ENCODE results near the gene EN1. TPM values are rescaled to one million over a fixed set of nuclear protein-coding genes. Genes with fewer than 3 reads are reported as not detected.

EN1 gene
- total and polyA plus RNA-seq, 8 donors = not detected

DNA sequence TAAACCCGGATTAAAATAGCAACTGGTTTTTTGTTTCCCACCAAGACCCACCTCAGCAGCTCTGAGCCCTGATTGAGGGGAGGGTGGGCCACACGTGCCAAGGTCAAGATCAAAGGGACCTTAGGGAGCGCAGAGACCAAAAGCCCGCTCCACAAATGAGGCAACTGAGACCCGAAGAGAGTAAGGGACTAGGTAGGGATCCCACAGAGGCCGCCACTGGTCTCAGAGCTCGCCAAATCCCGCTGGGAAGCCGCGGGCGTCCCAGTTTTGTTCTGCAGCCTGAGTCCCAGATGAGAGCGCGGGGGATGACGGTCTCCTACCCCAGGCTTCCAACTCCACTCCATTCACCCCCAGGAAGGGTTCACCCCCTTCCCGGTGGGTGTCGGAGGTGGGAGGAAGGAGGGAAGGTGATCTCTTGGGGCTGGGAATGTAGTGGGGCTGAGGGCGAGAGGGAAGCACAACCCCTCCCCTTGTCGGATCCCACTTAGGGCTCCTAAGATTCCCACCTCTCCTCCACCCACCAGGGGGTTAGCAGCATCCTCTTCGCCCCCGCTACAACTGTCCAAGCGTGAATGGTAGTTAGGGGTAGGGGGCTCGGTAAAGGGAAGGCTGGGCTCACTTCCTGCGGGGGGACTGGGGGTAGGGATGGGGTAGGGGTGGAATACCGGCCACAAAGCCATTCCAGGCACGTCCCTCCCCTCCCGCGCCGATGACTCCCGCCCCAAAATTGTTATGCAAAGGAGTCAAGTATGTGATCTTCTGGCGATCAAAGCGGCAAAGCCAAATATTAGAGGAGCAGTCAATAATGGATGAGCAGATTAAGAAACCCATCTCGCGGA lies 7.3 kb upstream of the EN1 start:
- H3K4me3 ChIP-seq = no peak overlapping the region
- intact Hi-C loops (cut with DNase I) = loop anchor here in 2 of 3 donors (5.0 to 10.0 kb wide), 6 partner anchors 360 to 810 kb away; no protein-coding TSS in a partner anchor
- no peak for TF ChIP-seq CTCF (IDR thresholded peaks at IDR 0.05)
- H3K27ac ChIP-seq = no peak overlapping the region
- DNase-seq = peak in 2 of 6 donors; percentile 42 to 55
- H3K9me3 ChIP-seq = no peaks in the 10 kb centered on the region
- 10 to 12% methylated on average over 33 of the region's 33 CpGs for WGBS, 2 donors
- FAIRE-seq = no peak
- peaks cover 3 to 73% (median 13%) of the 10 kb centered on the region in 4 donors for H3K27me3 ChIP-seq
- ATAC-seq = no peak
- H3K36me3 ChIP-seq = no peaks in the 10 kb centered on the region
- H3K4me1 ChIP-seq = peaks cover 0 to 6% (median 0%) of the 10 kb centered on the region in 3 donors

DNA sequence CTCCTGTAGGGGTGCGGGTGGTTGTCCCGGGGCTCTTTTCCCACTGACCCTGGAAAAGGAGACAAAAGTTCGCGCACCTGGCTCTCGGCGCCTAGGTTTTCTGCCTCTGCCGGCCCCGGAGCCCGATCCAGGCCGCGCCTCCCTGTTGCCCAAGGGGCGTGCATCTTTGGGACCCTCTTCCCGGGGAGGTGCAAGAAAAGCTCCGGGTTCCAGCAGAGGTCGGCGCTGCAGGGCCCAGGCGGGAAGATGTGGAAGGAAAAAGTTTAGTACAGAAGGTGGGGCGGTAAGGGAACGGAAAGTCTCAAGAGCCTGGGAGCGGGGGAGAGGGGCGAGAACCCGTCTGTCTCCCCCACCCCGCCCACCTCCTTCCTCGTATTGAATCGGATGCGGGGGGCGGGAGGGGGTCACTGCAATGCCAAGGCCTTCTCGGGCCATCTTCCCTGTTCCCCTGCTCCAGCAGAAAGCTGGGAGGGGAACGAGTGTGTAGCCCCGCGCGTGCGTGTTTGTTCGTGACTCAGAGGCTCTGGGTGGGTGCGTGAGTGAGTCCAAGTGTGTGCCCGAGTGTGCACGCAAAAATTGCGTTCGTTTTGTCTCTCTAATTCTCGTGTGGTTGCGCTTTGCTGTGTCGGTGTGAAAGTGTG lies 6.3 kb upstream of the EN1 start:
- Histone ChIP-seq H3K27ac (no peak overlapping the region), H3K4me3 (no peak overlapping the region), H3K36me3 (no peaks in the 10 kb centered on the region), H3K4me1 (peaks cover 0 to 6% (median 0%) of the 10 kb centered on the region in 3 donors), H3K27me3 (peaks cover 2 to 75% (median 13%) of the 10 kb centered on the region in 4 donors), H3K9me3 (no peaks in the 10 kb centered on the region)
- DNase-seq = peak in 1 of 6 donors; percentile 37
- WGBS, 2 donors = 7 to 11% methylated on average over 42 of the region's 42 CpGs
- intact Hi-C loops (cut with DNase I) = loop anchor here in 2 of 3 donors (10.0 kb wide), 4 partner anchors 359 to 809 kb away; no protein-coding TSS in a partner anchor
- no peak for TF ChIP-seq CTCF (IDR thresholded peaks at IDR 0.05)
- no peak for FAIRE-seq
- no peak for ATAC-seq

- H3K4me1 ChIP-seq = peaks cover 0 to 6% (median 0%) of the 10 kb centered on the region in 3 donors
- ATAC-seq (no peak), FAIRE-seq (no peak), DNase-seq (peak in 1 of 6 donors; percentile 67)
- H3K36me3 ChIP-seq = no peaks in the 10 kb centered on the region
- H3K9me3 ChIP-seq = no peaks in the 10 kb centered on the region
- no peak overlapping the region for H3K27ac ChIP-seq
- WGBS, 2 donors = 10 to 12% methylated on average over 25 of the region's 25 CpGs
- H3K4me3 ChIP-seq = no peak overlapping the region
- intact Hi-C loops (cut with DNase I) = loop anchor here in 2 of 3 donors (10.0 kb wide), 4 partner anchors 358 to 808 kb away; no protein-coding TSS in a partner anchor
- H3K27me3 ChIP-seq = peaks cover 0 to 75% (median 13%) of the 10 kb centered on the region in 4 donors
- TF ChIP-seq CTCF (IDR thresholded peaks at IDR 0.05) = no peak
Measured at GRCh38 chr2:118853129-118853640, 5.7 kb upstream of the EN1 start.

GRCh38 chr2:118852605-118853128 lies 5.2 kb upstream of the EN1 start:
- H3K36me3 ChIP-seq = no peaks in the 10 kb centered on the region
- intact Hi-C loops (cut with DNase I) = loop anchor here in 2 of 3 donors (10.0 kb wide), 4 partner anchors 358 to 808 kb away; no protein-coding TSS in a partner anchor
- TF ChIP-seq CTCF (IDR thresholded peaks at IDR 0.05) = no peak
- no peak overlapping the region for H3K27ac ChIP-seq
- no peak overlapping the region for H3K4me3 ChIP-seq
- WGBS, 2 donors = 6% methylated on average over 31 of the region's 31 CpGs
- H3K9me3 ChIP-seq = no peaks in the 10 kb centered on the region
- FAIRE-seq (no peak), DNase-seq (peak in 2 of 6 donors; percentile 46 to 61), ATAC-seq (no peak)
- peaks cover 0 to 75% (median 14%) of the 10 kb centered on the region in 4 donors for H3K27me3 ChIP-seq
- H3K4me1 ChIP-seq = peaks cover 0 to 10% (median 0%) of the 10 kb centered on the region in 3 donors
